HEK293 (cell line): ENCODE results near the gene KRT71.

Experiments used
- CTCF ChIA-PET: fragments of 350-600 bp; formaldehyde crosslinking; extraction: SDS; loops from one replicate; lab custom pipeline; 2021; ENCODE audit warnings: antibody characterized with exemption; lab: Yijun Ruan, JAX
- POLR2A ChIA-PET: fragments of 300-600 bp; formaldehyde crosslinking; extraction: SDS; loops from one replicate; lab custom pipeline; 2020; ENCODE audit warnings: antibody characterized with exemption, inconsistent platforms; lab: Yijun Ruan, JAX
- H3K27ac ChIP-seq: fragments of 200-500 bp; sonication (Bioruptor generic); 2 replicates; pipeline ENCODE4 v1.5.1; 2014; ENCODE audit warnings: low read depth, low read length, control low read depth, inconsistent platforms; ENCODE audit errors: extremely low read depth
- H3K36me3 ChIP-seq, 2 experiments: fragments of 200-500 bp in 1 of 2; sonication (Bioruptor generic) in 1 of 2; 1 replicate in 1 of 2; 2 replicates in 1 of 2; pipeline ENCODE4 v1.5.1; 2014 to 2017; ENCODE audit warnings: inconsistent platforms in 2 of 2, low read length in 2 of 2; ENCODE audit not compliant: control insufficient read depth in 2 of 2, insufficient read depth in 1 of 2
- H3K4me1 ChIP-seq: fragments of 200-500 bp; sonication (Bioruptor generic); 2 replicates; pipeline ENCODE4 v1.5.1; 2014; ENCODE audit warnings: mild to moderate bottlenecking, low read length, inconsistent platforms; ENCODE audit not compliant: control insufficient read depth, insufficient read depth
- H3K4me3 ChIP-seq: 2 replicates; pipeline ENCODE4 v1.5.1; 2011; ENCODE audit warnings: low read depth, mild to moderate bottlenecking, control low read depth, low read length, moderate library complexity
- H3K9me3 ChIP-seq: fragments of 200-500 bp; sonication (Bioruptor generic); 2 replicates; pipeline ENCODE4 v1.5.1; 2014; ENCODE audit warnings: low read depth, low read length, inconsistent platforms; ENCODE audit not compliant: control insufficient read depth, insufficient read depth
- KLF9 ChIP-seq: fragments of 450-650 bp; formaldehyde crosslinking; IDR thresholded peaks from 2 replicates; pipeline ENCODE4 v1.5.1; 2016; ENCODE audit warnings: missing biosample characterization, missing genetic modification characterization, low read depth
- PRDM1 ChIP-seq: fragments of 450-650 bp; formaldehyde crosslinking; IDR thresholded peaks from 2 replicates; pipeline ENCODE4; 2016; ENCODE audit warnings: missing biosample characterization, missing genetic modification characterization
- SCRT2 ChIP-seq: fragments of 450-650 bp; formaldehyde crosslinking; IDR thresholded peaks from 2 replicates; pipeline ENCODE4 v1.5.1; 2016; ENCODE audit warnings: missing biosample characterization, missing genetic modification characterization
- YY2 ChIP-seq: fragments of 450-650 bp; formaldehyde crosslinking; IDR thresholded peaks from 2 replicates; pipeline ENCODE4 v1.5.1; 2016; ENCODE audit warnings: missing biosample characterization, missing genetic modification characterization
- ZBTB20 ChIP-seq: fragments of 450-650 bp; formaldehyde crosslinking; IDR thresholded peaks from 2 replicates; pipeline ENCODE4 v1.5.1; 2016; ENCODE audit warnings: missing biosample characterization, missing genetic modification characterization
- ZNF121 ChIP-seq: fragments of 450-650 bp; formaldehyde crosslinking; IDR thresholded peaks from 2 replicates; pipeline ENCODE4 v1.5.1; 2016; ENCODE audit warnings: missing biosample characterization, missing genetic modification characterization
- ZNF19 ChIP-seq: fragments of 450-650 bp; formaldehyde crosslinking; IDR thresholded peaks from 2 replicates; pipeline ENCODE4; 2016; ENCODE audit warnings: missing biosample characterization, missing genetic modification characterization, low read depth
- ZNF211 ChIP-seq: fragments of 450-650 bp; formaldehyde crosslinking; IDR thresholded peaks from 2 replicates; pipeline ENCODE4 v1.5.1; 2016; ENCODE audit warnings: low read depth, missing biosample characterization, missing genetic modification characterization
- ZNF24 ChIP-seq: fragments of 450-650 bp; formaldehyde crosslinking; IDR thresholded peaks from 2 replicates; pipeline ENCODE4 v1.5.1; 2016; ENCODE audit warnings: missing biosample characterization, missing genetic modification characterization
- ZNF473 ChIP-seq: fragments of 450-650 bp; formaldehyde crosslinking; IDR thresholded peaks from 2 replicates; pipeline ENCODE4 v1.5.1; 2017; ENCODE audit warnings: missing biosample characterization, missing genetic modification characterization
- ZNF514 ChIP-seq: fragments of 450-650 bp; formaldehyde crosslinking; IDR thresholded peaks from 2 replicates; pipeline ENCODE4 v1.5.1; 2016; ENCODE audit warnings: missing biosample characterization, missing genetic modification characterization
- ZNF555 ChIP-seq: fragments of 450-650 bp; formaldehyde crosslinking; conservative IDR thresholded peaks from 2 replicates; pipeline ENCODE4 v1.5.1; 2017; ENCODE audit warnings: missing biosample characterization, mild to moderate bottlenecking, missing genetic modification characterization, inconsistent platforms
- ZNF626 ChIP-seq: fragments of 450-650 bp; sonication (Bioruptor Pico); formaldehyde crosslinking; IDR thresholded peaks from 2 replicates; pipeline ENCODE4 v1.5.1; 2018; ENCODE audit warnings: missing biosample characterization, missing genetic modification characterization, inconsistent platforms
- ZNF777 ChIP-seq: fragments of 450-650 bp; formaldehyde crosslinking; IDR thresholded peaks from 2 replicates; pipeline ENCODE4 v1.5.1; 2017; ENCODE audit warnings: missing biosample characterization, missing genetic modification characterization, borderline replicate concordance
- TF ChIP-seq, protein P1 (sequence below): fragments of 450-650 bp; formaldehyde crosslinking; IDR thresholded peaks from 2 replicates; pipeline ENCODE4 v1.5.1; 2017; ENCODE audit warnings: missing biosample characterization, missing genetic modification characterization
- TF ChIP-seq, protein P2 (sequence below): fragments of 450-650 bp; IDR thresholded peaks from 2 replicates; pipeline ENCODE4 v1.5.1; 2018; ENCODE audit warnings: missing biosample characterization, mild to moderate bottlenecking, missing genetic modification characterization

KRT71 gene

DNA sequence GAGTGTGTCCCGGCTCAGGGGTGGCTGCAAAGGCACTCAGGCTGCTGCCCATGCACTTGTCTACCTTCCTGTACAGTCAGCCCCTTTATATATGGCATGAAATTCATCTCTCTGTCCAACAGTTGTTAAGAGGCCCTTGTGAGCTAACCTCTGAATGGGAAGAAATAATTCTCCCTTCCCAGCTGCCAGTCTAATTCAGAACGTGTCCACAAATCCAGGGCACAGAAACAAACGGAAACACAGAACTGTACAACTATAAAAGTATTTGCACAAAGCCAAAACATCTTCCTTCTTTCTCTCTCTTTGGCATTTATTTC is 33.6 kb downstream of the KRT71 start:
- H3K36me3 ChIP-seq = no peaks in the 10 kb centered on the region
- TF ChIP-seq ZNF19 (tag by site-specific recombination) = no peak
- TF ChIP-seq ZNF626 = no peak
- TF ChIP-seq, protein P1, sequence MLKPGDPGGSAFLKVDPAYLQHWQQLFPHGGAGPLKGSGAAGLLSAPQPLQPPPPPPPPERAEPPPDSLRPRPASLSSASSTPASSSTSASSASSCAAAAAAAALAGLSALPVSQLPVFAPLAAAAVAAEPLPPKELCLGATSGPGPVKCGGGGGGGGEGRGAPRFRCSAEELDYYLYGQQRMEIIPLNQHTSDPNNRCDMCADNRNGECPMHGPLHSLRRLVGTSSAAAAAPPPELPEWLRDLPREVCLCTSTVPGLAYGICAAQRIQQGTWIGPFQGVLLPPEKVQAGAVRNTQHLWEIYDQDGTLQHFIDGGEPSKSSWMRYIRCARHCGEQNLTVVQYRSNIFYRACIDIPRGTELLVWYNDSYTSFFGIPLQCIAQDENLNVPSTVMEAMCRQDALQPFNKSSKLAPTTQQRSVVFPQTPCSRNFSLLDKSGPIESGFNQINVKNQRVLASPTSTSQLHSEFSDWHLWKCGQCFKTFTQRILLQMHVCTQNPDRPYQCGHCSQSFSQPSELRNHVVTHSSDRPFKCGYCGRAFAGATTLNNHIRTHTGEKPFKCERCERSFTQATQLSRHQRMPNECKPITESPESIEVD (tag by site-specific recombination) = no peak
- no peak for TF ChIP-seq YY2 (tag by site-specific recombination)
- TF ChIP-seq, protein P2, sequence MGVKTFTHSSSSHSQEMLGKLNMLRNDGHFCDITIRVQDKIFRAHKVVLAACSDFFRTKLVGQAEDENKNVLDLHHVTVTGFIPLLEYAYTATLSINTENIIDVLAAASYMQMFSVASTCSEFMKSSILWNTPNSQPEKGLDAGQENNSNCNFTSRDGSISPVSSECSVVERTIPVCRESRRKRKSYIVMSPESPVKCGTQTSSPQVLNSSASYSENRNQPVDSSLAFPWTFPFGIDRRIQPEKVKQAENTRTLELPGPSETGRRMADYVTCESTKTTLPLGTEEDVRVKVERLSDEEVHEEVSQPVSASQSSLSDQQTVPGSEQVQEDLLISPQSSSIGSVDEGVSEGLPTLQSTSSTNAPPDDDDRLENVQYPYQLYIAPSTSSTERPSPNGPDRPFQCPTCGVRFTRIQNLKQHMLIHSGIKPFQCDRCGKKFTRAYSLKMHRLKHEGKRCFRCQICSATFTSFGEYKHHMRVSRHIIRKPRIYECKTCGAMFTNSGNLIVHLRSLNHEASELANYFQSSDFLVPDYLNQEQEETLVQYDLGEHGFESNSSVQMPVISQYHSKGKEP (tag by site-specific recombination) = no peak
- TF ChIP-seq KLF9 (tag by site-specific recombination) = no peak
- TF ChIP-seq ZNF121 (tag by site-specific recombination) = no peak
- TF ChIP-seq, all 188 proteins: peak for 0
- ChIA-PET CTCF (no interaction called here), POLR2A (no interaction called here)
- Histone ChIP-seq H3K4me1 (no peaks in the 10 kb centered on the region), H3K4me3 (no peak overlapping the region), H3K27ac (no peak overlapping the region), H3K9me3 (no peaks in the 10 kb centered on the region)

DNA sequence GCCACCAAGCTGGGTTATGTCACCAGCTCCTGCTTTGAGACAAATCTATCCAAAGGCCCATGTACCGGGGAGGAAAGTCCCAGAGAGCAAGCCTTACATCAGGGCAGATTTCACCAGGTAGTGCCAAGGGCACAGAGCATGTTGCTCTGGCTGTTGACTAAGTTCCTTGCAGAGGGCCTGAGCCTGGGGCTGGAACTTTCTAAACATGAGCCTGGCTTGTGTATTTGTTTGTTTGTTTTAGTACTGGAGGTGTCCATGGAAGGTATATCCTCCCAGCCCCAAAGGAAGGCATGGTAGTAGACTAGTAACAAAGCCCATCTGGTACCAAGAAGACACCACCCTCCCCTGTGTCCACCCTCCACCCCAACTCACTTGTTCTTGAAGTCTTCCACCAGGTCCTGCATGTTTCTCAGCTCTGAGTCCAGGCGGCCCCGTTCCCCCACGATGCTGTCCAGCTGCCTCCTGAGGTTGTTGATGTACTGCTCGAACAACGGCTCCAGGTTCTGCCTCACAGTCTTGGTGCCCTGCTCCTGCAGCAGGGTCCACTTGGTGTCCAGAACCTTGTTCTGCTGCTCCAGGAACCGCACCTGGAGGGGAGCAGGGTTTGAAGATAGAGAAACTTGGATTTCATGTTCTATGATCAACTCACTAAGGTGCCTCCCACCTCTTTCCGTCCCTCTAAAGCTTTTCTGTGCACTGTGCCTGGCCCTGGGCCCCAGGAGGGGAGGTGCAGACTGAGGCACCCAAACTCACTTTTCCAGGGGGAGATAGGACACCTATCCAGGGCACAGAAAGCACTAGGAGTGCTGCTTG is 34.2 kb downstream of the KRT71 start:
- H3K9me3 ChIP-seq = no peaks in the 10 kb centered on the region
- TF ChIP-seq ZNF514 (tag by site-specific recombination) (no peak), ZNF473 (tag by site-specific recombination) (no peak)
- TF ChIP-seq, all 188 proteins: peak for 0
- H3K27ac ChIP-seq = no peak overlapping the region
- H3K4me3 ChIP-seq = no peak overlapping the region
- H3K4me1 ChIP-seq = no peaks in the 10 kb centered on the region
- no peaks in the 10 kb centered on the region for H3K36me3 ChIP-seq
- ChIA-PET POLR2A (no interaction called here), CTCF (no interaction called here)

DNA sequence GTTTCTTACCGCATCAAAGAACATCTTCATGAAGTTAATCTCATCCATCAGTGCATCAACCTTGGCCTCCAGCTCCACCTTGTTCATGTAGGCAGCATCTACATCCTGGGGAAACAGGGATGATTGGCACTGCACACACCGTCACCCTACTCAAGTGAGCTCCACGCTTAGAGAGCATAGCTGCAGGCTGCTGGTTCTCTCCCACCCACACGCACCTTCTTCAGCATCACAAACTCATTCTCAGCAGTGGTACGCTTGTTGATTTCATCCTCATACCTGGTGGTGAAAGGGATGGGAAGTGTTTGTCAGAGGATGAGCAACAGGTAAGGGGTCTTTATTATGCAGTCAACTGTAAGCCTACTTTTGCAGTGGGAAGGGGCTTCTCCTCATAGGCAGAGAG is 35.1 kb downstream of the KRT71 start:
- CTCF ChIA-PET = no interaction called here
- TF ChIP-seq ZNF777 (tag by site-specific recombination) (no peak), SCRT2 (peak; percentile 62; the same call in 1 of the 2 replicates)
- H3K36me3 ChIP-seq = no peaks in the 10 kb centered on the region
- H3K4me3 ChIP-seq = no peak overlapping the region
- H3K4me1 ChIP-seq = no peaks in the 10 kb centered on the region
- no peaks in the 10 kb centered on the region for H3K9me3 ChIP-seq
- no peak overlapping the region for H3K27ac ChIP-seq
- POLR2A ChIA-PET = no interaction called here

DNA sequence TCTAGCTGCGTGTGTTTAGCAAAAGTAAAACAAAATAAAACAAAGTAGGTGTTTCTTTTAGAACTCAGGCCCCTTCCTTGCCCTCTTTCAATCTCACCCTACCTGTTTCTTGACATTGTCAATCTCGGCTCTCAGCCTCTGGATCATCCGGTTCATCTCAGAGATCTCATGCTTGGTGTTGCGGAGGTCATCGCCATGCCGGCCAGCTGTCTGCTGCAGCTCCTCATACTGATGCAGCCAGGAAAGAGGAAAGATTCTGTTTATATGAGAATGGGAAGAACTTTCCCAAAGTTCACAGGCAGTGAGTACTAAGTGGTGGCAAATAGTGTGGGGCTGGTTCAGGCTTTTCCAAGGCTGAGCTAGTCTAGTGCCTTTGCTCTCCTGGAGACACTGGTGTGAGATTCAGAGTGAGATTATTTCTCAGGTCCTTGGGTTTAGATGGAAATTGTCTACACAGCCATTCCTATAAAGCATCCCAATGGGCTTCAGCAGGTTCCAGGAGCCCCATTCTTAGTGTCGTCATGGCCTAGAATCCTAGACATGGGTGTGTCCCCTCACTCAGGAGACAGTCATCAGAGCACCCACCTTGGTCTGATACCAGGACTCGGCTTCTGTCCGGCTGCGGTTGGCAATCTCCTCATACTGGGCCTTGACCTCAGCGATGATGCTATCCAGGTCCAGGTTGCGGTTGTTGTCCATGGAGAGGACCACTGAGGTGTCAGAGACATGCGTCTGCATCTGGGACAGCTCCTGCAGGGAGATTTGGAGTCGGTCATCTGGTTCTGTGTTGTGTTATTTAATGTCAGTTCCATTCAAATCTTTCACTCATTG is 35.7 kb downstream of the KRT71 start:
- Histone ChIP-seq H3K4me1 (no peaks in the 10 kb centered on the region), H3K36me3 (no peaks in the 10 kb centered on the region), H3K27ac (no peak overlapping the region), H3K4me3 (no peak overlapping the region), H3K9me3 (no peaks in the 10 kb centered on the region)
- ChIA-PET POLR2A (no interaction called here), CTCF (interaction anchor here (1.2 to 2.0 kb wide), 3 partner anchors 121 to 362 kb away, joined by 4 read pairs; no protein-coding TSS in a partner anchor)
- TF ChIP-seq ZNF211 (tag by site-specific recombination) (no peak), PRDM1 (no peak), ZBTB20 (tag by site-specific recombination) (no peak), ZNF555 (tag by site-specific recombination) (no peak), ZNF24 (no peak)
- TF ChIP-seq, protein P2 (tag by site-specific recombination) = no peak
